ENCODE data around the gene GPS2. TPM values are rescaled to one million over a fixed set of nuclear protein-coding genes. Genes with fewer than 3 reads are reported as not detected.
"Not testable (repeated sequence)": the region's sequence is repeated elsewhere in the genome, so short reads cannot be mapped to it uniquely, and the experiment has no call there.

The GPS2 gene
- total RNA-seq, 3 donors from 2014 or later (not counting 1 experiment from before 2014, with no cell fraction given): 132 to 146 (median 133) TPM

GRCh38 chr17:7341842-7342241 lies 26.7 kb upstream of the GPS2 start:
- H3K36me3 Mint-ChIP-seq: no peaks in the 10 kb centered on the region

GRCh38 chr17:7340179-7340578 lies 25.0 kb upstream of the GPS2 start:
- Histone ChIP-seq H3K27ac (ENCODE audit: low read length) (no peak overlapping the region), H3K9me3 (ENCODE audit: control insufficient read depth, insufficient read depth, low read length) (no peaks in the 10 kb centered on the region), H3K4me3 (ENCODE audit: low read length) (no peak overlapping the region), H3K4me1 (ENCODE audit: control insufficient read depth, insufficient read depth, low read length) (peaks cover 56% of the 10 kb centered on the region), H3K36me3 (ENCODE audit: control insufficient read depth, insufficient read depth, low read length) (peaks cover 63% of the 10 kb centered on the region), H3K27me3 (ENCODE audit: control insufficient read depth, insufficient read depth, low read length) (no peaks in the 10 kb centered on the region)
- WGBS (ENCODE audit: insufficient coverage): 100% methylated on average over 2 of the region's 2 CpGs
- Mint-ChIP-seq H3K4me1 (peaks cover 27 to 45% of the 10 kb centered on the region in 2 donors), H3K27ac (peak overlapping the region; percentile 29 to 47), H3K9me3 (no peaks in the 10 kb centered on the region), H3K4me3 (no peak overlapping the region), H3K36me3 (no peaks in the 10 kb centered on the region), H3K27me3 (ENCODE audit: low read depth in 2 of 2) (no peaks in the 10 kb centered on the region)
- no peak for DNase-seq
- no peak for TF ChIP-seq CTCF (IDR thresholded peaks at IDR 0.05)
- intact Hi-C loops (cut with micrococcal nuclease): no loop called here
- no peak for ATAC-seq

More at GRCh38 chr17:7341842-7342241, 26.7 kb upstream of the GPS2 start:
- TF ChIP-seq CTCF (IDR thresholded peaks at IDR 0.05): no peak
- WGBS (ENCODE audit: insufficient coverage): 97% methylated on average over 13 of the region's 13 CpGs
- ATAC-seq (no peak), DNase-seq (no peak)
- H3K4me3 Mint-ChIP-seq: no peak overlapping the region
- intact Hi-C loops (cut with micrococcal nuclease): no loop called here
- H3K27ac ChIP-seq (ENCODE audit: low read length): no peak overlapping the region
- H3K9me3 ChIP-seq (ENCODE audit: control insufficient read depth, insufficient read depth, low read length): no peaks in the 10 kb centered on the region
- peak overlapping the region in 1 of 2 donors; percentile 83 for H3K27ac Mint-ChIP-seq
- H3K27me3 Mint-ChIP-seq (ENCODE audit: low read depth in 2 of 2): no peaks in the 10 kb centered on the region
- peaks cover 77% of the 10 kb centered on the region for H3K36me3 ChIP-seq (ENCODE audit: control insufficient read depth, insufficient read depth, low read length)
- no peaks in the 10 kb centered on the region for H3K27me3 ChIP-seq (ENCODE audit: control insufficient read depth, insufficient read depth, low read length)
- peaks cover 17 to 30% of the 10 kb centered on the region in 2 donors for H3K4me1 Mint-ChIP-seq
- no peaks in the 10 kb centered on the region for H3K9me3 Mint-ChIP-seq
- no peak overlapping the region for H3K4me3 ChIP-seq (ENCODE audit: low read length)
- H3K4me1 ChIP-seq (ENCODE audit: control insufficient read depth, insufficient read depth, low read length): peaks cover 39% of the 10 kb centered on the region

DNA sequence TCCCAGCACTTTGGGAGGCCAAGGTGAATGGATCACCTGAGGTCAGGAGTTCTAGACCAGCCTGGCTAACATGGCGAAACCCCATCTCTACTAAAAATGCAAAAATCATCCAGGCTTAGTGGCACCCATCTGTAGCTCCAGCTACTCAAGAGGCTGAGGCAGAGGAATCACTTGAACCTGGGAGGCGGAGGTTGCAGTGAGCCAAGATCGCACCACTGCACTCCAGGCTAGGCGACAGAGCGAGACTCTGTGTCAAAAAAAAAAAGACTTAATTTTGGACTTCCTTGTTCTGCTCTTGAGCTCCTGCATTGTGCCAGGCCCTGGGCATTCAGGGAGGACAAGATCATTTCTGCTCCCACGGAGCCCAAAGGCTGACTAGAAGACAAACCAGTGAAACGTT lies 22.4 kb upstream of the GPS2 start:
- H3K4me1 Mint-ChIP-seq: peaks cover 28 to 45% of the 10 kb centered on the region in 2 donors
- intact Hi-C loops (cut with micrococcal nuclease); H3K27me3 ChIP-seq (ENCODE audit: control insufficient read depth, insufficient read depth, low read length); DNase-seq; ATAC-seq; H3K36me3 Mint-ChIP-seq; H3K27me3 Mint-ChIP-seq (ENCODE audit: low read depth in 2 of 2); H3K9me3 Mint-ChIP-seq; H3K9me3 ChIP-seq (ENCODE audit: control insufficient read depth, insufficient read depth, low read length): not testable (repeated sequence)
- peak overlapping the region; percentile 85 to 91 for H3K27ac Mint-ChIP-seq
- H3K27ac ChIP-seq (ENCODE audit: low read length): peak overlapping the region; percentile 75
- peaks cover 63% of the 10 kb centered on the region for H3K4me1 ChIP-seq (ENCODE audit: control insufficient read depth, insufficient read depth, low read length)
- 25% methylated on average over 7 of the region's 7 CpGs for WGBS (ENCODE audit: insufficient coverage)
- peak overlapping the region; percentile 92 for H3K4me3 Mint-ChIP-seq
- peaks cover 40% of the 10 kb centered on the region for H3K36me3 ChIP-seq (ENCODE audit: control insufficient read depth, insufficient read depth, low read length)
- peak overlapping the region; percentile 87 for H3K4me3 ChIP-seq (ENCODE audit: low read length)

DNA sequence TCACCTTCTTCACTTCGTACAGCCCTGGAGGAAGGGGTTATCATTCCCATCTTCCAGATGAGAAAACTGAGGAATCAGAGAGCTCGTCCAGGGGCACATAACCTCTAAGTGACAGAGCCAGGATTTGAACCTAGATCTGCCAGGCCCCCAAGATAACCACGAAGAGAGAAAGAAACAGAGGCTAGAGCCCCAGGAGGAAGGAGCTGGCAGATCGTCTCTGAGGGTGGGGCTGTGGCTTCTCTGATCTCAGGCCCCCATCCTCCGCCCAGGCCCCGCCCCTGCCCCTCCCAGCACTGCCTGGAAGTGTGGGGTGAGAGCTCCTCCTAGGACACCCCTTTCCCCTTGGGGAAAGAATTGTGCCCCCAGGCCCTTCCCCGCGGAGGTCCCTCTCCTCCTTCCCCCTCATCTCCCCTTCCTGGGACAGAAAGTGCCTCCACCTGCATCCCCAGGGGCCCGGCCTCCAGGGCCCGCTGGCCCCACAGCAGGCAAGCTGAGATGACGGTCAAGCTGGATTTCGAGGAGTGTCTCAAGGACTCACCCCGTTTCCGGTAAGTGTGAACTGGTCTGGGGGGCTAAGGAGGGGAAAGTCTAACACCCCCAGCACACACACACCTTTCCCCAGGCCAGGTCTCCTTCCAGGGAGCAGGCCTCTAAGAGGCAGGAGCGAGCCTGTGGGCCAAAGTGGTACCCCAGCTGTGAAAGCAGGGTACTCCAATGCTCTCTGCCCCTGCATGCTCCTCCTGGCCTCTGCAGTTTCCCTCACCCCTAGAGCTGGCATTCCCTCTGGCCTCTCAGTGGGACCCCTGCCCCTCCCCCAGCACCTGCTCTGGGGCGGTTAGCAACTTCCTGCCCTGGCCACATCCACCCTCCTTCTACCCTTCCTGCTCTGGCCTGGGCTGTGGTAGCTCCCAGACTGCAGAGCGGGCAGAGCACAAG lies 21.3 kb upstream of the GPS2 start, which contains the start of gene ACAP1:
TSS of gene ACAP1 (plus strand) at position 290 of the 936 bp plus-strand sequence. CDS start at position 496, 206 bp downstream.
- peaks cover 30% of the 10 kb centered on the region for H3K36me3 ChIP-seq (ENCODE audit: control insufficient read depth, insufficient read depth, low read length)
- TF ChIP-seq CTCF (IDR thresholded peaks at IDR 0.05): no peak
- peaks cover 28 to 43% of the 10 kb centered on the region in 2 donors for H3K4me1 Mint-ChIP-seq
- H3K27ac Mint-ChIP-seq: peak within 1 kb of the TSS; percentile 85 to 91
- peak within 1 kb of the TSS; percentile 75 for H3K27ac ChIP-seq (ENCODE audit: low read length)
- ATAC-seq (peak; percentile 93), DNase-seq (peak; percentile 45 to 89)
- no peaks in the 10 kb centered on the region for H3K9me3 Mint-ChIP-seq
- no peaks in the 10 kb centered on the region for H3K36me3 Mint-ChIP-seq
- H3K4me1 ChIP-seq (ENCODE audit: control insufficient read depth, insufficient read depth, low read length): peaks cover 66% of the 10 kb centered on the region
- H3K27me3 ChIP-seq (ENCODE audit: control insufficient read depth, insufficient read depth, low read length): no peaks in the 10 kb centered on the region
- WGBS (ENCODE audit: insufficient coverage): under 1% methylated on average over 16 of the region's 17 CpGs
- H3K9me3 ChIP-seq (ENCODE audit: control insufficient read depth, insufficient read depth, low read length): no peaks in the 10 kb centered on the region
- no peaks in the 10 kb centered on the region for H3K27me3 Mint-ChIP-seq (ENCODE audit: low read depth in 2 of 2)
- H3K4me3 ChIP-seq (ENCODE audit: low read length): peak within 1 kb of the TSS; percentile 87
- intact Hi-C loops (cut with micrococcal nuclease): no loop called here
- peak within 1 kb of the TSS; percentile 92 for H3K4me3 Mint-ChIP-seq

- ATAC-seq; intact Hi-C loops (cut with micrococcal nuclease); H3K9me3 Mint-ChIP-seq; DNase-seq; H3K36me3 Mint-ChIP-seq; H3K9me3 ChIP-seq (ENCODE audit: control insufficient read depth, insufficient read depth, low read length); H3K27me3 ChIP-seq (ENCODE audit: control insufficient read depth, insufficient read depth, low read length); H3K27me3 Mint-ChIP-seq (ENCODE audit: low read depth in 2 of 2): not testable (repeated sequence)
- peak overlapping the region; percentile 92 for H3K4me3 Mint-ChIP-seq
- peak overlapping the region; percentile 85 to 91 for H3K27ac Mint-ChIP-seq
- Histone ChIP-seq H3K36me3 (ENCODE audit: control insufficient read depth, insufficient read depth, low read length) (peaks cover 22% of the 10 kb centered on the region), H3K4me3 (ENCODE audit: low read length) (peak overlapping the region; percentile 87), H3K4me1 (ENCODE audit: control insufficient read depth, insufficient read depth, low read length) (peaks cover 62% of the 10 kb centered on the region), H3K27ac (ENCODE audit: low read length) (peak overlapping the region; percentile 75)
- peaks cover 28 to 40% of the 10 kb centered on the region in 2 donors for H3K4me1 Mint-ChIP-seq
- 79% methylated on average over 13 of the region's 13 CpGs for WGBS (ENCODE audit: insufficient coverage)
These were observed 20.6 kb upstream of the GPS2 start for GRCh38 chr17:7335765-7336164.
